PFSK-1 (cell line): ENCODE data around the gene STK40.

Source experiments
- POLR2AphosphoS5 ChIP-seq: IDR thresholded peaks from 2 replicates; pipeline ENCODE4 v1.6.1; 2012; ENCODE audit warnings: low read depth, mild to moderate bottlenecking, control low read depth, low read length, moderate library complexity
- SIN3A ChIP-seq: IDR thresholded peaks from 2 replicates; pipeline ENCODE4 v1.6.1; 2012; ENCODE audit warnings: mild to moderate bottlenecking, low read length, moderate library complexity, borderline replicate concordance; ENCODE audit not compliant: insufficient read depth
- TF ChIP-seq, protein P1 (sequence below), 2 experiments: IDR thresholded peaks; 2 replicates each; pipeline versions ENCODE4 v1.6.1 to v1.8.0; 2011 to 2012; ENCODE audit warnings: low read depth in 2 of 2, low read length in 2 of 2, control low read depth in 1 of 2, inconsistent platforms in 1 of 2, mild to moderate bottlenecking in 1 of 2, moderate library complexity in 1 of 2; ENCODE audit not compliant: insufficient read depth in 1 of 2

DNA sequence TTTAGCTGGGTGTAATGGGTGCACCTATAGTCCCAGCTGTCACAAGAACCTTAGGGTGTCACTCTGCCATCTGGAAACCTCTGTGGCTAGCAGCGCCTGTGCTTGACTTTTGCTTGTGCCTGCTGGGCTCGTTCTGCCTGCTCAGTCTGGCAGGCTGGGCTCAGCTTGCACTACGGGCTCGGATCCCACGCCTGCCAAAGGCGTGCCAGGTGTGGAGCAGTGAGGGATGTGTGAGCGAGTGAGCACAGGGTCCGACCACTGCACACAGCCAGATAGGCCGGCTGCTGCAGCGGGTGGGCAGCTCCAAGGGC, 14.7 kb upstream of the STK40 start:
- TF ChIP-seq POLR2AphosphoS5 = no peak
- TF ChIP-seq, protein P1, sequence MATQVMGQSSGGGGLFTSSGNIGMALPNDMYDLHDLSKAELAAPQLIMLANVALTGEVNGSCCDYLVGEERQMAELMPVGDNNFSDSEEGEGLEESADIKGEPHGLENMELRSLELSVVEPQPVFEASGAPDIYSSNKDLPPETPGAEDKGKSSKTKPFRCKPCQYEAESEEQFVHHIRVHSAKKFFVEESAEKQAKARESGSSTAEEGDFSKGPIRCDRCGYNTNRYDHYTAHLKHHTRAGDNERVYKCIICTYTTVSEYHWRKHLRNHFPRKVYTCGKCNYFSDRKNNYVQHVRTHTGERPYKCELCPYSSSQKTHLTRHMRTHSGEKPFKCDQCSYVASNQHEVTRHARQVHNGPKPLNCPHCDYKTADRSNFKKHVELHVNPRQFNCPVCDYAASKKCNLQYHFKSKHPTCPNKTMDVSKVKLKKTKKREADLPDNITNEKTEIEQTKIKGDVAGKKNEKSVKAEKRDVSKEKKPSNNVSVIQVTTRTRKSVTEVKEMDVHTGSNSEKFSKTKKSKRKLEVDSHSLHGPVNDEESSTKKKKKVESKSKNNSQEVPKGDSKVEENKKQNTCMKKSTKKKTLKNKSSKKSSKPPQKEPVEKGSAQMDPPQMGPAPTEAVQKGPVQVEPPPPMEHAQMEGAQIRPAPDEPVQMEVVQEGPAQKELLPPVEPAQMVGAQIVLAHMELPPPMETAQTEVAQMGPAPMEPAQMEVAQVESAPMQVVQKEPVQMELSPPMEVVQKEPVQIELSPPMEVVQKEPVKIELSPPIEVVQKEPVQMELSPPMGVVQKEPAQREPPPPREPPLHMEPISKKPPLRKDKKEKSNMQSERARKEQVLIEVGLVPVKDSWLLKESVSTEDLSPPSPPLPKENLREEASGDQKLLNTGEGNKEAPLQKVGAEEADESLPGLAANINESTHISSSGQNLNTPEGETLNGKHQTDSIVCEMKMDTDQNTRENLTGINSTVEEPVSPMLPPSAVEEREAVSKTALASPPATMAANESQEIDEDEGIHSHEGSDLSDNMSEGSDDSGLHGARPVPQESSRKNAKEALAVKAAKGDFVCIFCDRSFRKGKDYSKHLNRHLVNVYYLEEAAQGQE (IDR thresholded peaks at IDR 0.05; ENCODE audit: insufficient read depth in 1 of 2, low read depth in 2 of 2, low read length in 2 of 2) = no peak
- TF ChIP-seq SIN3A = no peak
